Measurements from ENCODE around the gene MAGEB3.
"Not testable (repeated sequence)": the region's sequence is repeated elsewhere in the genome, so short reads cannot be mapped to it uniquely, and the experiment has no call there.

The MAGEB3 gene, protein sequence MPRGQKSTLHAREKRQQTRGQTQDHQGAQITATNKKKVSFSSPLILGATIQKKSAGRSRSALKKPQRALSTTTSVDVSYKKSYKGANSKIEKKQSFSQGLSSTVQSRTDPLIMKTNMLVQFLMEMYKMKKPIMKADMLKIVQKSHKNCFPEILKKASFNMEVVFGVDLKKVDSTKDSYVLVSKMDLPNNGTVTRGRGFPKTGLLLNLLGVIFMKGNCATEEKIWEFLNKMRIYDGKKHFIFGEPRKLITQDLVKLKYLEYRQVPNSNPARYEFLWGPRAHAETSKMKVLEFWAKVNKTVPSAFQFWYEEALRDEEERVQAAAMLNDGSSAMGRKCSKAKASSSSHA

GRCh38 chrX:30230395-30230794, at the start of gene MAGEB3:
Gene MAGEB3 (plus strand): TSS chrX:30230657. CDS start chrX:30235925, 5,268 bp downstream.
- FAIRE-seq = no peak
- DNase-seq (ENCODE audit: extremely low spot score, insufficient read length, low read depth) = no peak

DNA sequence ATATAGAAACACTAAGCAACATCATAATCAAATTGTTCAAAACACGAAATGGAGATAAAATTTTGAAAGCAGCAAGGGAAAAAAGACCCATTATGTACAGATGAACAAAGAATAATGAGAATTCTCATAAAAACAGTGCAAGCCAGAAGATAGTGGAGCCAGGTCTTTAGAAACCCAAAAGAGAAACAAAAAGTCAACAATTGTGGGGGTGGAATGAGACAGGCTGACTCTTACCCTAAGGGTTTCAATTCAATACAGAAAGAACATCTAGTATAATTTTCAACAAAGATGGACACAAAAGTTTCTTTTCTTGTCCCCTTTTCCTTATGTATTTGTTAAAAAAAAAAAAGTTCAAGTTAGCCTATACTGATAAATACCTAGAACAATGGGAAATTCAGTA, 49.1 kb upstream of the MAGEB3 start:
- FAIRE-seq (no peak), DNase-seq (ENCODE audit: extremely low spot score, insufficient read length, low read depth) (no peak)

GRCh38 chrX:30183554-30183953, 46.9 kb upstream of the MAGEB3 start:
- no peak for FAIRE-seq
- no peak for DNase-seq (ENCODE audit: extremely low spot score, insufficient read length, low read depth)

DNA sequence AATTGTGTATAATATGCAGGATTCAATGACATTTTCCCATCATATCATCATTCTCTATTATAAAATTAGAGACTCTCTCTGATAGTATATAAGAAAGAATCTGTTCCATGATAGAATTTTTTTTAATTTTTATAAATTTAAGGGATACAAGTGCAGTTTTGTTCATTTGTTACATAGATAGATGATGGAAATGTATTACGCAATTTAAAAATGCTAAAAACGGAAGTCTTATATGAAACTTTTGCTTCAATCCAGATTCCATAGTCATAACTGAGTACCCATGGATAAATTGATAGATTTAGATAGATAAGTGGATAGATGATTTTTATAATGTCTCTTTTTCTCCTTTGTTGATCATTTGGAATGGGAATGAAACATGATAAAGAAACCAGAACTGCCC, 40.0 kb upstream of the MAGEB3 start:
- DNase-seq (ENCODE audit: extremely low spot score, insufficient read length, low read depth) (no peak), FAIRE-seq (no peak)

- FAIRE-seq; DNase-seq (ENCODE audit: extremely low spot score, insufficient read length, low read depth): not testable (repeated sequence)
These were observed 36.5 kb upstream of the MAGEB3 start for GRCh38 chrX:30193910-30194309.

DNA sequence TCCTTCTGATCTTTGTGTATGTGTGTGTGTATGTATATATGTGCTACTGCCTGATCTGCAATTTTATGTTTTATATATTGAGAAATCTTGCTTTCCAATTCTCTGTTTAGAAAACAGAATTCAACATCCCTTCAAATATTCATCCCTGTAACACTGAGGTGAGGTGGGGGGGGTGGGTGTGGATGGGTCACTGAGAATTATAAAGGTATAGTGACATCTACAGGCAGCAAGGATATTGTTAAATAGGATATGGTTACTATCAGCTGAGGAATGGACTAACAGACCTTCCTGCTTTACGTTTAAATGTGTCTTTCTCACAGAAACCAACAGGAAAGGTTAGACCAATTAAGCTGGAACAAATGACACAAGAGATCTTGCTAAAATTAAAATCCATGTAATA, 34.1 kb upstream of the MAGEB3 start:
- DNase-seq (ENCODE audit: extremely low spot score, insufficient read length, low read depth) (no peak), FAIRE-seq (no peak)

DNA sequence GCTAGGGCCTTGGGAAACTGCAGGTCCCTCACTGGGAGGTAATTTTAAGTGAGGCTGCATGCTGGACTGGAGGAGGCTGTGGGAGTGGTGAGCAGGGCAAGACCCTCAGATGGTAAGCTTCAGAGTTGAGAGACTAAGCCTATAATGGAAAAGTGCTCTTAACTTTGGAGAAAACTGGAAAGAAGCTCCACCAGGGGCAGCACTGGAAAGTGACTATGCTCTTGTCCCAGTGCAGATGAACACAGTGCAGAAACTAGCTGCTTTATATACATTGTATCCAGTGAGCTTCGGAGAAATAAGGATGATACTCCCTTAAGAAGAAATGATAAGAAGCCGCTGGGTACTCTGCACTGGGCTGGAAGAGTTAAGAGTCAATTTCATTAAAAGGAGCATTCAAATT, 18.3 kb upstream of the MAGEB3 start:
- FAIRE-seq (no peak), DNase-seq (ENCODE audit: extremely low spot score, insufficient read length, low read depth) (no peak)

DNA sequence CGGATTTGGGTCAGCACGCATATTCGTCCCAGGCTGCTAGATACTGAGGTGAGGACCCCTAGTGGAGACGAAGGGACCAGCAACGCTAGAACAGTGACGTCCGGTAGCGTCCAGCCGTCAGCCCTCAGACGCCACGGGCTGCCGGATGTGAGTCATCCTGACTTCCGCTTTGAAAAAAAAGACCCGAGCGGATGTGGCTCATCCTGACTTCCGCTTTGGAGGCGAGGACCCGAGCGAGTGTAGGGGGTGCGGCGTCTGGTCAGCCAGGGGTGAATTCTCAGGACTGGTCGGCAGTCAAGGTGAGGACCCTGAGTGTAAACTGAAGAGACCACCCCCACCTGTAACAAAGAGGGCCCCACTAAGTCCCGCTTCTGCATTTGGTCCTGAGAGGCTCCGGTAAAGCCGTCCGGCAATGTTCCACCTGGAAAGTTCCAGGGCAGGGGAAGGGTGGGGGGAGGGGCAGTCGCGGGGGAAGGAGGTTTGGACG, 15.1 kb upstream of the MAGEB3 start, which contains the start of gene MAGEB2:
TSS of gene MAGEB2 (plus strand) at position 207 of the 487 bp plus-strand sequence. CDS start 3,018 bp downstream, outside the sequence.
- no peak for FAIRE-seq
- DNase-seq (ENCODE audit: extremely low spot score, insufficient read length, low read depth) = no peak

- FAIRE-seq = no peak
- DNase-seq (ENCODE audit: extremely low spot score, insufficient read length, low read depth) = no peak
These were observed 13.0 kb upstream of the MAGEB3 start for GRCh38 chrX:30217465-30217864.

- FAIRE-seq = no peak
- no peak for DNase-seq (ENCODE audit: extremely low spot score, insufficient read length, low read depth)
These were observed 11.1 kb upstream of the MAGEB3 start for GRCh38 chrX:30219372-30219771.

- DNase-seq (ENCODE audit: extremely low spot score, insufficient read length, low read depth) (no peak), FAIRE-seq (no peak)
These were observed 9.8 kb upstream of the MAGEB3 start for GRCh38 chrX:30220661-30221060.

GRCh38 chrX:30224536-30224935, 5.9 kb upstream of the MAGEB3 start:
- DNase-seq (ENCODE audit: extremely low spot score, insufficient read length, low read depth) = no peak
- no peak for FAIRE-seq

DNA sequence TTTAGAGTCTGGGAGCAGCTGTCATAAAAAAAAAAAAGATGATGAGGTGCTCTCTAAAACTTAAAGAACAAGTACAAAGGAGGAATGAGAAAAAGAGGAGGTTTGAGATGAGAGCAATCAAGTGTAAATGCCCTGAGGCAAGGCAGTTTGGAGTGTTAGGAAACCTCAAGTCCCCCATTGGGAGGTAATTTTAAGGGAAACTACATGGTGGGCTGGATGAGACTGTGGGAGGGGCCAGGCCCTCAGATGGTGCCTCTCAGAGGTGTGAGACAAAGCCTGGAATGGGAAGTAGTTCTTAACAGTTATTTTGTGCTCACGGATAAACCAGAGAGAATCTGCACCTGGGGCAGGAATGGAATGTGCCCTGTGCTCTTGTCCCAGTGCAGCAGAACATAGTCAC, 1.9 kb upstream of the MAGEB3 start:
- DNase-seq (ENCODE audit: extremely low spot score, insufficient read length, low read depth) = no peak
- FAIRE-seq = no peak

DNA sequence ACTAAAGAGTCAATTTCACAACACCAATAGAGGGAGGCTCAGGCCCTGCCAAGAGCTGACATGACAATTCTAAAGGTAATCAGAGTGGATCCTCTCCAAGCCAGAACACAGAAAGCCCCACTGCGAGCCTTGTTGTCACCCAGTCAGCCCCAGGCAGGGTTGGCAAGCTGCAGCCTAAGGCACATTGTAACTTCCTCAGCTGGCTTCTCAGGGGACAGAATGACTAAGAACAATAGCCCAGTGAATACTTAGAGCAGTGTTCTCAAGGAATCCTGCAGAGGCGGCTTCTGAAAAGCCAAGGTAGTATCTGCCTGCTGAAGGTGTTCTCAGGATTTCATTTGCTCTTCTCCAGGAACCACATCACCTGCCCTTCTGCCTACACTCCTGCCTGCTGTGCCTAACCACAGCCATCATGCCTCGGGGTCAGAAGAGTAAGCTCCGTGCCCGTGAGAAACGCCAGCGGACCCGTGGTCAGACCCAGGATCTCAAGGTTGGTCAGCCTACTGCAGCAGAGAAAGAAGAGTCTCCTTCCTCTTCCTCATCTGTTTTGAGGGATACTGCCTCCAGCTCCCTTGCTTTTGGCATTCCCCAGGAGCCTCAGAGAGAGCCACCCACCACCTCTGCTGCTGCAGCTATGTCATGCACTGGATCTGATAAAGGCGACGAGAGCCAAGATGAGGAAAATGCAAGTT, 11.4 kb downstream of the MAGEB3 start, which contains the start of gene MAGEB4:
TSS of gene MAGEB4 (plus strand) at position 277 of the 692 bp plus-strand sequence. CDS start at position 413, 136 bp downstream.
- DNase-seq (ENCODE audit: extremely low spot score, insufficient read length, low read depth) (no peak), FAIRE-seq (no peak)

DNA sequence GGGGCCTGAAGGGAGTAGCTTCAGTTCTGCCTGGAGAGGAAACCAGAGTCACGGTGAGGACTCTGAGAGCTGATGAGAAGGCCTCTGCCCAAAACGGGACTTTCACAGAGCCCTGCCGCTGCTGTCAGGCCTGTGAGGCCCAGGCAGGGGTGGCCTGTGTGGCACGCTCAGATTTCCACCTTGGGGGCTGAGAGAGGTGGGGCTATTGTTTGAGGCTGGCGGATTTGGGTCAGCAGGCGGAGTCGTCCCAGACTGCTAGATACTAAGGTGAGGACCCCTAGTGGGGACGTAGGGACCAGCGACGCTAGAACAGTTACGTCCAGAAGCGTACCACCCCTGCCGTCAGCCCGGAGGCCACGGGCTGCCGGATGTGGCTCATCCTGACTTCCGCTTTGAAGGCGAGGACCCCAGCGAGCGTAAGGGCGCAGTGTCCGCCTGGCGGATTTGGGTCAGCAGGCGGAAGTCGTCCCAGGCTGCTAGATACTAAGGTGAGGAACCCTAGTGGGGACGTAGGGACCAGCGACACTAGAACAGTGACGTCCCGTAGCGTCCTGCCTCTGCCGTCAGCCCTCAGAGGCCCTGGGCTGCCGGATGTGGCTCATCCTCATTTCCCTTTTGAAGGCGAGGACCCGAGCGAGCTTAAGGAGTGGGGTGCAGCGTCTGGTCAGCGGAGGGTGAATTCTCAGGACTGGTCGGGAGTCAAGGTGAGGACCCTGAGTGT, 16.5 kb downstream of the MAGEB3 start, which contains the start of gene MAGEB1:
TSS of gene MAGEB1 (plus strand) at position 378 of the 721 bp plus-strand sequence. CDS start 3,348 bp downstream, outside the sequence.
- DNase-seq (ENCODE audit: extremely low spot score, insufficient read length, low read depth) = no peak
- FAIRE-seq = no peak

DNA sequence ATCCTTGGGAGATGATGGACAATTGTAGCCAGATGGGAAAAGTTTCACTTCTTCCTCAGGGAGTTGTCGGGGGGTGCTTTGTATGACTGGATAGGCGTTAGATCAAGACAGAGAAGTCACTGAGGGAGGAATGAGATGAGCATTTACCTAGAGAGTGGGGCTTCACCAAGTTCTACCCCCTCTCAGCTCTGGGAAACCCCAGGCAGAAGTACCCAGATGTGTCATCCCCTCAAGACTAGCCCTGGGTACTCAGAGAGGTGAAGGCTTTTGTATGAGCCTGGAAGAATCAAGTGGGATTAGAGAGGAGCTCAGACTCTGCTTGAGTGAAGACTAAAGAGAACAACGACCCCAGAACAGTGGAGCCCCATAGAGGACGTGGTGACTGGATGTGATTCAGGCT, 18.4 kb downstream of the MAGEB3 start:
- FAIRE-seq (peak; percentile 18), DNase-seq (ENCODE audit: extremely low spot score, insufficient read length, low read depth) (no peak)

- DNase-seq (ENCODE audit: extremely low spot score, insufficient read length, low read depth) (no peak), FAIRE-seq (no peak)
These were observed 22.8 kb downstream of the MAGEB3 start for GRCh38 chrX:30253257-30253656.

GRCh38 chrX:30259927-30260326, 29.5 kb downstream of the MAGEB3 start:
- FAIRE-seq (no peak), DNase-seq (ENCODE audit: extremely low spot score, insufficient read length, low read depth) (no peak)

DNA sequence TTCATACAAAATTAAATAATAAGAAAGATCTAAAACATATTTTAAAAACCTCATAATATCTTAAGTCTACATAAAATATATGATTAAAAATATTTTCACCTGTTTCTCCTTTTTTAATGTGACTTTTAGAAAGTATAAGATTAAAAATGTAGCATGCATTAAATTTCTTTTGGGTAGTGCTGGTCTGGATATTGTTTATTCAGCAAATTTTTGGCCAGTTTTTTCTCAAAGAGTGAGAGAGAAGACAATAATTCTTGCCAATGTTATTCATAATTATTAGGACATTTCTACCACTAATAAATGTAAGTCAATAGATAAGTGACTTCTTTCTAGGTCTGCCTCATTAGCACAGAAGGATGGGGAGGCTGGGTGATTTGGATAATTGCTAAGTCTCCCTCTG, 30.6 kb downstream of the MAGEB3 start:
- FAIRE-seq = no peak
- DNase-seq (ENCODE audit: extremely low spot score, insufficient read length, low read depth) = no peak

DNA sequence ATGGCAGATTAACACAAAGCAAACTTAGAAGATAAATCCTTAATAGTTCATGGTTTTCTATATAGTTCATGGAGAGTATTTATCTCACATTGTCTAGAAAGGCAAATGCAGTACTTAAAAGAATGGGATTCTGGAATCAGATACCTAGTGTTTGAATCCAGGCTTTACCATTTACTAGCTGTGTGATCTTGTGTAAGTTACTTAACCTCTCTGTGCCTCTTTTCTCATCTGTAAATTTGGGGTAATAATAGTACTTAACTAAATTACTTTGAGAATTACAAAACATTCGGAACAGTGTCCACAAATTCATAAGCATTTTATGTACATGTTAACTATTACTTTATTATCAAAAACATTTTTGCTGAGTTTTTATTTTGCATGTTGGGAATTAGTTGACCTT, 32.3 kb downstream of the MAGEB3 start:
- FAIRE-seq (no peak), DNase-seq (ENCODE audit: extremely low spot score, insufficient read length, low read depth) (no peak)

All from GM18507 (cell line).